Measurements from ENCODE around the gene NUAK1. TPM values are rescaled to one million over a fixed set of nuclear protein-coding genes. Genes with fewer than 3 reads are reported as not detected.

Gene NUAK1
- total and polyA plus RNA-seq, 2 donors from 2014 or later: 2.9 to 28.8 TPM

DNA sequence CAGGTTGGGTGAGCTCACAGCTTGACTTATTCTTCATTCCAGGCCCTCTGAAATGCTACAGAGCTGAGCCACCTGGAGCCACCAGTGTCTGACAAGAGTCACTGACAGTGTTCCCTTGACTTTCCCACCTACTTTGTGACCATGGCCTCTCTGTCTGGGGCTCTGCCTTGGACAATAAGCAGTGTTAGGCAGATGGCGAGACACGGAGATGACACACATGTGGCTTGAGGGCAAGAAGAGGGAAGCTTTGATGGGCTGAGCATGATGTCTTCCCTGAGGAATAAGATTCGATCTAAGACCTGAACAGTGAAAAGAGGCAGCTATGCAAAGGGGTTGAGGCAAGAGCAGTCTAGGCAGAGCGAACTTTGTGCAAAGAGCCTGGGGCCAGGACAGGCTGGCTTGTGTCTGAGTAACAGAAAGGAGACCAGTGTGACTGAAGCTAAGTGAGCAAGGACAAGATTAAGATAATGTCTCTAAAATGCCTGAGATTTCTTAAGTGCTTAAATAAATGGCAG, 105.5 kb downstream of the NUAK1 start:
- H3K36me3 ChIP-seq (ENCODE audit: control insufficient read depth in 2 of 3, insufficient read depth in 3 of 3, low read length in 3 of 3): no peaks in the 10 kb centered on the region
- intact Hi-C loops (cut with DNase I): no loop called here
- no peak overlapping the region for H3K27ac ChIP-seq (ENCODE audit: low read depth in 2 of 2, low read length in 2 of 2)
- H3K9ac ChIP-seq (ENCODE audit: low read length in 3 of 3): no peak overlapping the region
- no peaks in the 10 kb centered on the region for H3K27me3 ChIP-seq (ENCODE audit: control insufficient read depth, insufficient read depth, low read length)
- FAIRE-seq (no peak), DNase-seq (no peak)
- H3K9me3 ChIP-seq (ENCODE audit: control insufficient read depth in 2 of 3, insufficient read depth in 1 of 3, low read length in 3 of 3): no peaks in the 10 kb centered on the region
- H3K4me3 ChIP-seq (ENCODE audit: low read length in 3 of 3): no peak overlapping the region
- peaks cover 0 to 8% (median 2%) of the 10 kb centered on the region in 3 donors for H3K4me1 ChIP-seq (ENCODE audit: control insufficient read depth in 2 of 3, insufficient read depth in 2 of 3, low read depth in 1 of 3, low read length in 3 of 3)
- TF ChIP-seq, protein P1, sequence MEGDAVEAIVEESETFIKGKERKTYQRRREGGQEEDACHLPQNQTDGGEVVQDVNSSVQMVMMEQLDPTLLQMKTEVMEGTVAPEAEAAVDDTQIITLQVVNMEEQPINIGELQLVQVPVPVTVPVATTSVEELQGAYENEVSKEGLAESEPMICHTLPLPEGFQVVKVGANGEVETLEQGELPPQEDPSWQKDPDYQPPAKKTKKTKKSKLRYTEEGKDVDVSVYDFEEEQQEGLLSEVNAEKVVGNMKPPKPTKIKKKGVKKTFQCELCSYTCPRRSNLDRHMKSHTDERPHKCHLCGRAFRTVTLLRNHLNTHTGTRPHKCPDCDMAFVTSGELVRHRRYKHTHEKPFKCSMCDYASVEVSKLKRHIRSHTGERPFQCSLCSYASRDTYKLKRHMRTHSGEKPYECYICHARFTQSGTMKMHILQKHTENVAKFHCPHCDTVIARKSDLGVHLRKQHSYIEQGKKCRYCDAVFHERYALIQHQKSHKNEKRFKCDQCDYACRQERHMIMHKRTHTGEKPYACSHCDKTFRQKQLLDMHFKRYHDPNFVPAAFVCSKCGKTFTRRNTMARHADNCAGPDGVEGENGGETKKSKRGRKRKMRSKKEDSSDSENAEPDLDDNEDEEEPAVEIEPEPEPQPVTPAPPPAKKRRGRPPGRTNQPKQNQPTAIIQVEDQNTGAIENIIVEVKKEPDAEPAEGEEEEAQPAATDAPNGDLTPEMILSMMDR (IDR thresholded peaks at IDR 0.05; ENCODE audit: borderline replicate concordance, extremely low read depth, insufficient read depth): no peak

- intact Hi-C loops (cut with DNase I): no loop called here
- no peak overlapping the region for H3K27ac ChIP-seq (ENCODE audit: low read depth in 2 of 2, low read length in 2 of 2)
- DNase-seq: no peak
- FAIRE-seq: no peak
- H3K27me3 ChIP-seq (ENCODE audit: control insufficient read depth, insufficient read depth, low read length): no peaks in the 10 kb centered on the region
- H3K9ac ChIP-seq (ENCODE audit: low read length in 3 of 3): no peak overlapping the region
- peaks cover 0 to 8% (median 2%) of the 10 kb centered on the region in 3 donors for H3K4me1 ChIP-seq (ENCODE audit: control insufficient read depth in 2 of 3, insufficient read depth in 2 of 3, low read depth in 1 of 3, low read length in 3 of 3)
- H3K36me3 ChIP-seq (ENCODE audit: control insufficient read depth in 2 of 3, insufficient read depth in 3 of 3, low read length in 3 of 3): no peaks in the 10 kb centered on the region
- H3K4me3 ChIP-seq (ENCODE audit: low read length in 3 of 3): no peak overlapping the region
- TF ChIP-seq, protein P1 (IDR thresholded peaks at IDR 0.05; ENCODE audit: borderline replicate concordance, extremely low read depth, insufficient read depth): no peak
- no peaks in the 10 kb centered on the region for H3K9me3 ChIP-seq (ENCODE audit: control insufficient read depth in 2 of 3, insufficient read depth in 1 of 3, low read length in 3 of 3)
Observed at GRCh38 chr12:106032623-106032925, 106.2 kb downstream of the NUAK1 start.

GRCh38 chr12:106031761-106032622, 106.8 kb downstream of the NUAK1 start:
- no peak for DNase-seq
- H3K36me3 ChIP-seq (ENCODE audit: control insufficient read depth in 2 of 3, insufficient read depth in 3 of 3, low read length in 3 of 3): no peaks in the 10 kb centered on the region
- intact Hi-C loops (cut with DNase I): no loop called here
- H3K4me1 ChIP-seq (ENCODE audit: control insufficient read depth in 2 of 3, insufficient read depth in 2 of 3, low read depth in 1 of 3, low read length in 3 of 3): peaks cover 0 to 8% (median 2%) of the 10 kb centered on the region in 3 donors
- no peak overlapping the region for H3K9ac ChIP-seq (ENCODE audit: low read length in 3 of 3)
- TF ChIP-seq, protein P1 (IDR thresholded peaks at IDR 0.05; ENCODE audit: borderline replicate concordance, extremely low read depth, insufficient read depth): no peak
- H3K27me3 ChIP-seq (ENCODE audit: control insufficient read depth, insufficient read depth, low read length): no peaks in the 10 kb centered on the region
- no peak for FAIRE-seq
- H3K9me3 ChIP-seq (ENCODE audit: control insufficient read depth in 2 of 3, insufficient read depth in 1 of 3, low read length in 3 of 3): no peaks in the 10 kb centered on the region
- H3K27ac ChIP-seq (ENCODE audit: low read depth in 2 of 2, low read length in 2 of 2): no peak overlapping the region
- no peak overlapping the region for H3K4me3 ChIP-seq (ENCODE audit: low read length in 3 of 3)
